Osteocyte (in vitro differentiated cells): Measurements from ENCODE around the gene CACNG4. TPM values are rescaled to one million over a fixed set of nuclear protein-coding genes. Genes with fewer than 3 reads are reported as not detected.

Experiments used
- DNase-seq: peaks from one replicate; pipeline ENCODE4 v3.0.0; 2021; ENCODE audit warnings: mixed read lengths; ENCODE audit not compliant: unreplicated experiment; ENCODE audit errors: extremely low spot score
- H3K27ac Mint-ChIP-seq: one replicate; pipeline ENCODE4 v1.8.0; 2021; ENCODE audit warnings: mild to moderate bottlenecking, mixed read lengths; ENCODE audit not compliant: unreplicated experiment
- H3K27me3 Mint-ChIP-seq: one replicate; pipeline ENCODE4 v1.8.0; 2021; ENCODE audit warnings: mixed read lengths; ENCODE audit not compliant: unreplicated experiment
- H3K36me3 Mint-ChIP-seq: one replicate; pipeline ENCODE4 v1.8.0; 2021; ENCODE audit warnings: mixed read lengths; ENCODE audit not compliant: unreplicated experiment
- H3K4me1 Mint-ChIP-seq: one replicate; pipeline ENCODE4 v1.8.0; 2021; ENCODE audit warnings: mixed read lengths; ENCODE audit not compliant: unreplicated experiment
- H3K4me3 Mint-ChIP-seq: one replicate; pipeline ENCODE4 v1.8.0; 2021; ENCODE audit warnings: mild to moderate bottlenecking, moderate library complexity, mixed read lengths; ENCODE audit not compliant: unreplicated experiment
- H3K9me3 Mint-ChIP-seq: one replicate; pipeline ENCODE4 v1.8.0; 2021; ENCODE audit warnings: mixed read lengths; ENCODE audit not compliant: unreplicated experiment
- total RNA-seq: library from RNA; stranded (reverse); gene quantifications from 2 replicates; pipeline ENCODE4 v1.2.1, GENCODE V29; 2021
- TF ChIP-seq, protein P1 (sequence below): fragments of 200-600 bp; sonication (generic); IDR thresholded peaks from 2 replicates; pipeline ENCODE4 v1.5.0; 2021; ENCODE audit warnings: antibody characterized with exemption, mild to moderate bottlenecking, moderate library complexity

The CACNG4 gene
- total RNA-seq, 1 donor from 2014 or later: 5.6 TPM

DNA sequence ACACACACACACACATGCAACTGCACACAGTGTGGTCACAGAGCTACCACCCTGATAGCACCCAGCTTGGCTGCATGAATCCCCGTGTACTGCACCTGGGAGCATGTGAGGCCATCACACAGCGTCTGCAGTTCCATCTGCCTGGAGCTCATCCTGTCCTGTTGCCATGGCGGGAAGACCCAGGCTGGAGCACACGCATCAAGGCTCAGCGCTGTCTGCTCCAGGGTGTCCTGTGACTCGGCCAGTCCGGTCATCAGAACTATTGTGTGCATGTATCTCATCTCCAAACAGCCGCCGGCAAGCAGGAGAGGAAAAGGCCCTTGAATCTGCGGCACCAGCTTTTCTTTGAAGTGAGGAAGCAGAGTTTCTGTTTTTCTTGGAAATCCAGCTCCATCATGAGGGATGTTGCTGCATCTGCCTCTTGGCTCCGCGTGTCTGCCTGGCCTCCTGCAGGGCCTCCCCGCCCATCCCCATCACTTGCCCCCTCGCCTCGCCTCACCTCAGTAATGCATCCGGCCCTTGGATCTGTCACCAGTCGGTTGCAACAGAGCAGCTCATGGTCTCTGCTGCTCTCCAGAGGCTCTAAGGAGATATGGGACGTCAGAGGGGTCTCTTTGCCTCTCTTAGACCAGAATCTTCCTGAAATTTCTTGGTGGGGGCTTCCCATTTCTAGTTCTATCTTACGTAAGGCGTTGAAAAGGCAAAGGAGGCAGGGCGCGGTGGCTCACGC, 23.7 kb downstream of the CACNG4 start:
- Mint-ChIP-seq H3K4me1 (no peaks in the 10 kb centered on the region), H3K27me3 (no peaks in the 10 kb centered on the region)

DNA sequence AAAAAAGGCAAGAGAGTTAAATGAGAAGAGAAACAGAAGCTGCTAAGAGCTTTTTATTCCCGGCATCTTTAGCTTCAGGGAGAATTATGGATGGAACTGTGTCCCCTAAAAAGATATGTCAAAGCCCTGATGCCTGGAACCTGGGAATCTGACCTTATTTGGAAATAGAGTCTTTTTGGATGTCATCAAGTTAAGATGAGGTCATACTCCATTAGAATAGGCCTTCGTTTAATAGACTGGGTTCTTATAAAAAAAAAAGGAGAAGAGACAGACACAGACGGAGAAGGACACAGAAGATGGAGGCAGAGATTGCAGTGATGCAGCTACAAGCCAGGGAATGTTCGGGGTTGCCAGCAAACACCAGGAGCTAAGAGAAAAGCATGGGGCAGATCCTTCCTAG, 24.6 kb downstream of the CACNG4 start:
- Mint-ChIP-seq H3K9me3 (no peaks in the 10 kb centered on the region), H3K27ac (no peak overlapping the region)
- TF ChIP-seq, protein P1, sequence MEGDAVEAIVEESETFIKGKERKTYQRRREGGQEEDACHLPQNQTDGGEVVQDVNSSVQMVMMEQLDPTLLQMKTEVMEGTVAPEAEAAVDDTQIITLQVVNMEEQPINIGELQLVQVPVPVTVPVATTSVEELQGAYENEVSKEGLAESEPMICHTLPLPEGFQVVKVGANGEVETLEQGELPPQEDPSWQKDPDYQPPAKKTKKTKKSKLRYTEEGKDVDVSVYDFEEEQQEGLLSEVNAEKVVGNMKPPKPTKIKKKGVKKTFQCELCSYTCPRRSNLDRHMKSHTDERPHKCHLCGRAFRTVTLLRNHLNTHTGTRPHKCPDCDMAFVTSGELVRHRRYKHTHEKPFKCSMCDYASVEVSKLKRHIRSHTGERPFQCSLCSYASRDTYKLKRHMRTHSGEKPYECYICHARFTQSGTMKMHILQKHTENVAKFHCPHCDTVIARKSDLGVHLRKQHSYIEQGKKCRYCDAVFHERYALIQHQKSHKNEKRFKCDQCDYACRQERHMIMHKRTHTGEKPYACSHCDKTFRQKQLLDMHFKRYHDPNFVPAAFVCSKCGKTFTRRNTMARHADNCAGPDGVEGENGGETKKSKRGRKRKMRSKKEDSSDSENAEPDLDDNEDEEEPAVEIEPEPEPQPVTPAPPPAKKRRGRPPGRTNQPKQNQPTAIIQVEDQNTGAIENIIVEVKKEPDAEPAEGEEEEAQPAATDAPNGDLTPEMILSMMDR: no peak

More for the DNA sequence above, 23.7 kb downstream of the CACNG4 start:
- TF ChIP-seq, protein P1: no peak
- DNase-seq: no peak
- no peaks in the 10 kb centered on the region for H3K9me3 Mint-ChIP-seq
- no peak overlapping the region for H3K4me3 Mint-ChIP-seq
- no peak overlapping the region for H3K27ac Mint-ChIP-seq
- no peaks in the 10 kb centered on the region for H3K36me3 Mint-ChIP-seq

DNA sequence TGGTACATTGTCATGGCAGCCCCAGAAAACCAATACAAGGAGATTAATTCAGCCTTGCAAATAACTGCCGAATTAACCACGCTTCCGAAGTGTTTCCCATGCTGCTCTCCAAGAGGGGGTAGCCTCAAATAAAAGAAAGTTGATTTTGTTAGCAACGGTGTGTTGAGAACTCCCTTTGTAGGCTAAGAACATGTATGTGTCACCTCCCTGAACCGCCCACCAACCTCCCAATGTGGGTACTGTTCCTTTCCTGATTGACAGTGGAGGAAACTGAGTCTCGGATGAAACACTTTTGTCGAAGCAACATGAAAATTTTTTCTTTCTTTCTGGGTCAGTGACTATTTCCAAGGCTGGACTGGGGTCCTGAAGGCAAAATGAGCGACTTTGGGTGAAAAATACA, 25.1 kb downstream of the CACNG4 start:
- Mint-ChIP-seq H3K27ac (no peak overlapping the region), H3K4me1 (no peaks in the 10 kb centered on the region), H3K4me3 (no peak overlapping the region), H3K27me3 (no peaks in the 10 kb centered on the region), H3K9me3 (no peaks in the 10 kb centered on the region), H3K36me3 (no peaks in the 10 kb centered on the region)
- TF ChIP-seq, protein P1: no peak
- DNase-seq: no peak

More for the DNA sequence above, 24.6 kb downstream of the CACNG4 start:
- no peaks in the 10 kb centered on the region for H3K36me3 Mint-ChIP-seq
- no peaks in the 10 kb centered on the region for H3K4me1 Mint-ChIP-seq
- H3K27me3 Mint-ChIP-seq: no peaks in the 10 kb centered on the region
- no peak overlapping the region for H3K4me3 Mint-ChIP-seq
- DNase-seq: no peak

GRCh38 chr17:66990047-66990446, 25.5 kb downstream of the CACNG4 start:
- TF ChIP-seq, protein P1: no peak
- Mint-ChIP-seq H3K4me1 (no peaks in the 10 kb centered on the region), H3K27ac (no peak overlapping the region), H3K9me3 (no peaks in the 10 kb centered on the region), H3K36me3 (no peaks in the 10 kb centered on the region), H3K4me3 (no peak overlapping the region), H3K27me3 (no peaks in the 10 kb centered on the region)
- no peak for DNase-seq

DNA sequence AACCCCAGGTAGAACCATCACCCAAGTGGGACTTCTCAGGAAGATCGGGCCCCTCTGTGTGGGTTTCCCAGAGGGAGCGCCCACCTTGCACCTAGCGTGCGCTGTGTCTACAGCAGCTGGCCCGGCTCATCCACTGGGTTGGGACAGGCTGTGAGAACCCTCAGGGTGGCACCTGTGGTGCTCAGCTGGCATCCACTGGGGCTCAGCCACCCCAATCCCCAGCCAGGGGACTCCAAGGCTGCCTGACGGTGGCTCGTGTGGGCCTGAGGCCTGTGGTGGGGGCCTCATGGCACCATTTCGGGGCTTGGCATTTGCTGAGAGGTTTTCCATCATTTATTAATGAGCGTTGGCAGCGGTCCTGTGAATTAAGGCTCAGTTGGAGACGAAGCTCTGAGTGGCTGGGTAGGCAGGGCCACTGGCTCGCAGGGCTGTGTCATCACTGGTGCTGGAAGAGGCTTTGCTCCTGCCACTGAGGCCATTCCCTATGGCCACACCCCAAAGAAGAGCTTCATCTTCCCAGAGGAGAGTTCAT, 28.5 kb downstream of the CACNG4 start:
- H3K27me3 Mint-ChIP-seq: no peaks in the 10 kb centered on the region
- DNase-seq: no peak
- no peaks in the 10 kb centered on the region for H3K4me1 Mint-ChIP-seq
- no peaks in the 10 kb centered on the region for H3K9me3 Mint-ChIP-seq
- TF ChIP-seq, protein P1: no peak
- no peak overlapping the region for H3K27ac Mint-ChIP-seq
- no peaks in the 10 kb centered on the region for H3K36me3 Mint-ChIP-seq
- no peak overlapping the region for H3K4me3 Mint-ChIP-seq
